HepG2 (cell line): Measurements from ENCODE around the gene KLF9.

Experiments
- CTCF ChIP-seq: sonication (generic); formaldehyde crosslinking; IDR thresholded peaks from 2 replicates; pipeline ENCODE4 v1.5.0; 2020; ENCODE audit warnings: mild to moderate bottlenecking, missing genetic modification reagents, moderate library complexity
- NFIC ChIP-seq: IDR thresholded peaks from 2 replicates; pipeline ENCODE4 v1.6.1; 2012; ENCODE audit warnings: mild to moderate bottlenecking, low read length, inconsistent platforms
- NR2F2 ChIP-seq: IDR thresholded peaks from 2 replicates; pipeline ENCODE4 v1.6.1; 2012; ENCODE audit warnings: low read depth, inconsistent platforms, borderline replicate concordance
- ZSCAN31 ChIP-seq: sonication (generic); formaldehyde crosslinking; IDR thresholded peaks from 2 replicates; pipeline ENCODE4 v1.5.0; 2020; ENCODE audit warnings: low read depth, mild to moderate bottlenecking, missing genetic modification reagents

GRCh38 chr9:70410368-70410767 lies 4.1 kb downstream of the KLF9 start:
- TF ChIP-seq ZSCAN31 (CRISPR knock-in tag) (no peak), NFIC (no peak), NR2F2 (no peak), CTCF (no peak)
